ENCODE measurements around the gene HPX.

Gene HPX

GRCh38 chr11:6440906-6441358 is at the start of gene HPX:
HPX (minus strand) TSS chr11:6440987; CDS start chr11:6440963, 24 bp downstream.
- DNase-seq (ENCODE audit: low read depth, low spot score) = no peak

GRCh38 chr11:6489306-6489705 is 48.5 kb upstream of the HPX start:
- no peak for DNase-seq (ENCODE audit: low read depth, low spot score)

- no peak for DNase-seq (ENCODE audit: low read depth, low spot score)
These were observed 48.0 kb upstream of the HPX start for GRCh38 chr11:6488821-6489220.

GRCh38 chr11:6488342-6488741 is 47.6 kb upstream of the HPX start:
- no peak for DNase-seq (ENCODE audit: low read depth, low spot score)

- DNase-seq (ENCODE audit: low read depth, low spot score) = no peak
These were observed 46.2 kb upstream of the HPX start for GRCh38 chr11:6486938-6487337.

- no peak for DNase-seq (ENCODE audit: low read depth, low spot score)
These were observed 45.5 kb upstream of the HPX start for GRCh38 chr11:6486256-6486655.

- DNase-seq (ENCODE audit: low read depth, low spot score) = no peak
These were observed 44.9 kb upstream of the HPX start for GRCh38 chr11:6485661-6486060.

- DNase-seq (ENCODE audit: low read depth, low spot score) = no peak
These were observed 42.2 kb upstream of the HPX start for GRCh38 chr11:6483015-6483414.

- DNase-seq (ENCODE audit: low read depth, low spot score) = no peak
These were observed 41.7 kb upstream of the HPX start for GRCh38 chr11:6482441-6482840.

- DNase-seq (ENCODE audit: low read depth, low spot score) = no peak
These were observed 41.1 kb upstream of the HPX start for GRCh38 chr11:6481924-6482275.

- DNase-seq (ENCODE audit: low read depth, low spot score) = peak; percentile 92
These were observed 40.5 kb upstream of the HPX start, which contains the start of the genes ARFIP2 and TIMM10B for GRCh38 chr11:6481012-6481923. ARFIP2 (minus strand) TSS chr11:6481331; CDS start chr11:6480421, 910 bp downstream. TIMM10B (plus strand) TSS chr11:6481501; CDS start chr11:6481517, 16 bp downstream.

GRCh38 chr11:6480299-6480914 is 39.6 kb upstream of the HPX start:
- no peak for DNase-seq (ENCODE audit: low read depth, low spot score)

- no peak for DNase-seq (ENCODE audit: low read depth, low spot score)
These were observed 35.8 kb upstream of the HPX start for GRCh38 chr11:6476571-6476970.

- no peak for DNase-seq (ENCODE audit: low read depth, low spot score)
These were observed 35.1 kb upstream of the HPX start for GRCh38 chr11:6475936-6476335.

GRCh38 chr11:6474806-6475500 is 34.2 kb upstream of the HPX start:
- DNase-seq (ENCODE audit: low read depth, low spot score) = no peak

GRCh38 chr11:6474413-6474792 is 33.6 kb upstream of the HPX start:
- no peak for DNase-seq (ENCODE audit: low read depth, low spot score)

GRCh38 chr11:6473451-6474412 is 32.9 kb upstream of the HPX start, which contains the start of gene TRIM3:
TRIM3 (minus strand) TSS chr11:6473941; CDS start chr11:6465695, 8,246 bp downstream.
- peak; percentile 40 for DNase-seq (ENCODE audit: low read depth, low spot score)

GRCh38 chr11:6472934-6473333 is 32.1 kb upstream of the HPX start:
- DNase-seq (ENCODE audit: low read depth, low spot score) = no peak

- DNase-seq (ENCODE audit: low read depth, low spot score) = no peak
These were observed 28.8 kb upstream of the HPX start for GRCh38 chr11:6469599-6469998.

- peak; percentile 88 for DNase-seq (ENCODE audit: low read depth, low spot score)
These were observed 28.1 kb upstream of the HPX start for GRCh38 chr11:6468712-6469495.

Data from brain pericyte (primary cell).